IMR-90 (cell line): ENCODE measurements around the gene ETNK1. TPM values are rescaled to one million over a fixed set of nuclear protein-coding genes. Genes with fewer than 3 reads are reported as not detected.
A peak's percentile ranks its signal among the peaks of the same experiment; 100 is the strongest.

Source experiments
- ATAC-seq: fragments of 200-7000 bp; cut with Tn5 transposase; 2 replicates; pipeline ENCODE4 v1.9.1; 2020; ENCODE audit warnings: low read depth, mild to moderate bottlenecking, moderate library complexity
- BruUV-seq: library from RNA; stranded (reverse); fragments of 400-500 nt; replicated peaks from 2 replicates; lab custom pipeline; 2021; lab: Mats Ljungman, UMichigan
- CTCF ChIA-PET: fragments of 300-600 bp; formaldehyde crosslinking; extraction: SDS; loops from one replicate; lab custom pipeline; 2021; ENCODE audit warnings: antibody characterized with exemption; lab: Yijun Ruan, JAX
- POLR2A ChIA-PET: fragments of 300-600 bp; sonication (Branson Sonifier 250); formaldehyde crosslinking; loops from one replicate; lab custom pipeline; 2022; ENCODE audit warnings: antibody characterized with exemption; ENCODE audit not compliant: unreplicated experiment; lab: Charles Lee
- DNase-seq: peaks from one replicate; pipeline ENCODE4 v3.0.0; 2013
- H2AFZ ChIP-seq: replicated peaks from 2 replicates; pipeline ENCODE3; 2013; ENCODE audit warnings: low read length, mild to moderate bottlenecking; ENCODE audit not compliant: poor library complexity
- H2AK5ac ChIP-seq: 2 replicates; pipeline ENCODE4 v1.6.1; 2013; ENCODE audit warnings: low read depth, low read length, inconsistent platforms
- H2AK9ac ChIP-seq: replicated peaks from 2 replicates; pipeline ENCODE3; 2013; ENCODE audit warnings: mild to moderate bottlenecking, low read depth, low read length, moderate library complexity; ENCODE audit not compliant: poor library complexity
- H2BK120ac ChIP-seq: 2 replicates; pipeline ENCODE4 v1.6.1; 2013; ENCODE audit warnings: low read depth, low read length, inconsistent platforms
- H2BK15ac ChIP-seq: 3 replicates; pipeline ENCODE4 v1.6.1; 2013; ENCODE audit warnings: low read depth, low read length, inconsistent platforms
- H2BK20ac ChIP-seq: 2 replicates; pipeline ENCODE4 v1.6.1; 2013; ENCODE audit warnings: low read depth, mild to moderate bottlenecking, inconsistent platforms, low read length, moderate library complexity
- H2BK5ac ChIP-seq: 2 replicates; pipeline ENCODE4 v1.6.1; 2013; ENCODE audit warnings: mild to moderate bottlenecking, low read depth, low read length, inconsistent platforms; ENCODE audit not compliant: poor library complexity, severe bottlenecking
- H3K14ac ChIP-seq: replicated peaks from 2 replicates; pipeline ENCODE4 v1.6.1; 2013; ENCODE audit warnings: low read depth, low read length, inconsistent platforms
- H3K18ac ChIP-seq: 2 replicates; pipeline ENCODE4 v1.6.1; 2013; ENCODE audit warnings: low read depth, low read length, control low read depth
- H3K23ac ChIP-seq: 2 replicates; pipeline ENCODE4 v1.6.1; 2013; ENCODE audit warnings: low read depth, low read length, inconsistent platforms
- H3K27ac ChIP-seq: 2 replicates; pipeline ENCODE4 v1.5.1; 2013; ENCODE audit warnings: mild to moderate bottlenecking, control low read depth, low read length; ENCODE audit not compliant: insufficient read depth
- H3K27me3 ChIP-seq: 2 replicates; pipeline ENCODE4 v1.6.1; 2013; ENCODE audit warnings: low read length; ENCODE audit not compliant: control insufficient read depth, insufficient read depth
- H3K36me3 ChIP-seq: 2 replicates; pipeline ENCODE4 v1.6.1; 2013; ENCODE audit warnings: low read length, mixed read lengths; ENCODE audit not compliant: control insufficient read depth, insufficient read depth
- H3K4ac ChIP-seq: 2 replicates; pipeline ENCODE4 v1.6.1; 2013; ENCODE audit warnings: low read depth, low read length, inconsistent platforms
- H3K4me1 ChIP-seq: 2 replicates; pipeline ENCODE4 v1.6.1; 2013; ENCODE audit warnings: low read length, mixed read lengths; ENCODE audit not compliant: control insufficient read depth, insufficient read depth
- H3K4me2 ChIP-seq: 2 replicates; pipeline ENCODE4 v1.6.1; 2013; ENCODE audit warnings: low read depth, mild to moderate bottlenecking, control low read depth, low read length, moderate library complexity
- H3K4me3 ChIP-seq: 2 replicates; pipeline ENCODE4 v1.5.1; 2013; ENCODE audit warnings: low read depth, mild to moderate bottlenecking, control low read depth, low read length, moderate library complexity; ENCODE audit not compliant: insufficient read depth
- H3K56ac ChIP-seq: 2 replicates; pipeline ENCODE4 v1.6.1; 2013; ENCODE audit warnings: low read length, inconsistent platforms; ENCODE audit not compliant: insufficient read depth; ENCODE audit errors: extremely low read depth
- H3K79me1 ChIP-seq, 2 experiments: 2 replicates each; pipeline ENCODE4 v1.6.1; 2013; ENCODE audit warnings: low read length in 2 of 2, inconsistent platforms in 1 of 2, low read depth in 1 of 2
- H3K9ac ChIP-seq: 2 replicates; pipeline ENCODE4 v1.6.1; 2013; ENCODE audit warnings: low read depth, low read length, control low read depth
- H3K9me1 ChIP-seq: 2 replicates; pipeline ENCODE4 v1.6.1; 2013; ENCODE audit warnings: low read length, inconsistent platforms; ENCODE audit not compliant: insufficient read depth
- H3K9me3 ChIP-seq: 2 replicates; pipeline ENCODE4 v1.6.1; 2013; ENCODE audit warnings: low read length; ENCODE audit not compliant: control insufficient read depth, insufficient read depth
- H4K20me1 ChIP-seq: 2 replicates; pipeline ENCODE4 v1.6.1; 2013; ENCODE audit warnings: low read length, inconsistent platforms; ENCODE audit not compliant: insufficient read depth
- H4K5ac ChIP-seq: 2 replicates; pipeline ENCODE4 v1.6.1; 2013; ENCODE audit warnings: mild to moderate bottlenecking, low read depth, low read length, control low read depth
- H4K8ac ChIP-seq, 2 experiments: 2 replicates each; pipeline ENCODE4 v1.6.1; 2013; ENCODE audit warnings: low read depth in 2 of 2, low read length in 2 of 2, control low read depth in 1 of 2, inconsistent platforms in 1 of 2
- H4K91ac ChIP-seq: 2 replicates; pipeline ENCODE4 v1.6.1; 2013; ENCODE audit warnings: low read depth, low read length, inconsistent platforms; ENCODE audit not compliant: insufficient read depth
- CHD1 ChIP-seq: IDR thresholded peaks from 2 replicates; pipeline ENCODE4 v1.6.1; 2012; ENCODE audit warnings: low read depth, low read length, improper control_type of control experiment
- FOS ChIP-seq: fragments of 150-350 bp; IDR thresholded peaks from 2 replicates; pipeline ENCODE4 v1.6.1; 2016; ENCODE audit warnings: low read depth, low read length
- MAFK ChIP-seq: IDR thresholded peaks from 2 replicates; pipeline ENCODE4 v1.6.1; 2012; ENCODE audit warnings: low read depth, low read length, improper control_type of control experiment
- MAZ ChIP-seq: IDR thresholded peaks from 2 replicates; pipeline ENCODE4 v1.6.1; 2012; ENCODE audit warnings: low read depth, mild to moderate bottlenecking, low read length, improper control_type of control experiment, moderate library complexity, borderline replicate concordance
- MXI1 ChIP-seq: IDR thresholded peaks from 2 replicates; pipeline ENCODE4 v1.6.1; 2012; ENCODE audit warnings: low read depth, mild to moderate bottlenecking, low read length, moderate library complexity, borderline replicate concordance
- NFE2L2 ChIP-seq: fragments of 150-350 bp; IDR thresholded peaks from 2 replicates; pipeline ENCODE4 v1.6.1; 2016; ENCODE audit warnings: low read depth, mild to moderate bottlenecking, low read length
- POLR2A ChIP-seq: IDR thresholded peaks from 2 replicates; pipeline ENCODE4 v1.6.1; 2012; ENCODE audit warnings: mild to moderate bottlenecking, low read depth, low read length
- RAD21 ChIP-seq: IDR thresholded peaks from 2 replicates; pipeline ENCODE4 v1.6.1; 2012; ENCODE audit warnings: low read length, improper control_type of control experiment
- RCOR1 ChIP-seq: IDR thresholded peaks from 2 replicates; pipeline ENCODE4 v1.6.1; 2012; ENCODE audit warnings: mild to moderate bottlenecking, low read length, improper control_type of control experiment; ENCODE audit not compliant: insufficient replicate concordance
- RFX5 ChIP-seq: IDR thresholded peaks from 2 replicates; pipeline ENCODE4 v1.8.0; 2012; ENCODE audit warnings: low read depth, mild to moderate bottlenecking, low read length, moderate library complexity
- WGBS, 2 experiments: methylation state at CpG; one replicate each; pipeline versions ENCODE4 v1.1.5 to v1.1.7; 2013; ENCODE audit warnings: missing lambda C conversion rate in 2 of 2; ENCODE audit not compliant: insufficient read length in 1 of 2; ENCODE audit errors: extremely low coverage in 2 of 2; 5-methylcytosine and 5-hydroxymethylcytosine counted together
- dilution Hi-C: fragments of 300-500 bp; cut with HindIII; formaldehyde crosslinking; loops from one replicate; pipeline ENCODE4 v1.14.3; 2018; ENCODE audit warnings: low sequenced_read_pairs; ENCODE audit not compliant: unreplicated experiment
- in situ Hi-C: fragments of 300-500 bp; cut with MboI; formaldehyde crosslinking; loops from 3 replicates; pipeline ENCODE4 v1.14.3; 2019; ENCODE audit warnings: low sequenced_read_pairs, inconsistent platforms, mixed read lengths
- intact Hi-C: fragments of 100-400 bp; cut with micrococcal nuclease; formaldehyde crosslinking; loops from 2 replicates; pipeline ENCODE4 v1.10.0; 2022
- polyA plus RNA-seq, 3 experiments: library from polyadenylated mRNA; depleted of rRNA; stranded (reverse); fragments of >200 nt; gene quantifications; 2 replicates each; pipeline ENCODE4 v1.2.3, GENCODE V29; 2012; ENCODE audit warnings: low replicate concordance in 1 of 3
- total RNA-seq: library from RNA; depleted of rRNA; stranded (reverse); fragments of >200 nt; gene quantifications from 2 replicates; pipeline ENCODE4 v1.2.3, GENCODE V29; 2012
- TF ChIP-seq, protein P1 (sequence below): conservative IDR thresholded peaks from 2 replicates; pipeline ENCODE4 v1.5.1; 2012; ENCODE audit warnings: mild to moderate bottlenecking, low read depth, low read length, improper control_type of control experiment
- TF ChIP-seq, protein P2 (sequence below): fragments of 150-350 bp; IDR thresholded peaks from 2 replicates; pipeline ENCODE4 v1.6.1; 2017; ENCODE audit warnings: mild to moderate bottlenecking, antibody characterized with exemption, low read length, low read depth

Gene ETNK1
- total and polyA plus RNA-seq, 2 of the 4 experiments (the other 2 are of a cell fraction), result 12.8 to 33.3 TPM

DNA sequence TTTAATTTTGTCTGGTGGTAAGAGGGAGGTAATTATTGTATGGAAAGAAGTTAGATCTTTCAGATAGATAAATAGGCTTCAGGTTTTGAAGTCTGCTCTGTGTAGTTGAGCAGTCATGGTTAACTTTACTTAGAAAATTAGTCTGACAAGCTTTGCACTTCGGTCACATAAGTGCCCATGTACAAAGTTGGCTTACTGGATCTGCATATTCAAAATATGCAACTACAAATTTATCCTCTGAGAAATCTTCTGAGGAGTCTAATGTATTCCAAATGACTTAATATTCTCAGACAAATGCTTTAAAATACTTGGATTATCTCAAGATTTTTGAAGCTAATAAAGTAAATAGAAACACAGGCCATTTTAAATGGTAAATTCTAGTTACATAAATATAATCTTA, 61.2 kb downstream of the ETNK1 start:
- no peak overlapping the region for H4K91ac ChIP-seq
- POLR2A ChIA-PET, result no interaction called here
- H2BK120ac ChIP-seq, result no peak overlapping the region
- no peak overlapping the region for H3K27ac ChIP-seq
- H4K5ac ChIP-seq, result no peak overlapping the region
- WGBS, 2 experiments, result no CpG with 5 or more reads among the region's 1 CpG
- dilution Hi-C loops, result no loop called here
- no peak overlapping the region for H2AK9ac ChIP-seq
- H3K18ac ChIP-seq, result no peak overlapping the region
- no peak overlapping the region for H3K23ac ChIP-seq
- H3K4me1 ChIP-seq, result no peaks in the 10 kb centered on the region
- H3K9ac ChIP-seq, result no peak overlapping the region
- H3K56ac ChIP-seq, result no peak overlapping the region
- H2BK5ac ChIP-seq, result no peak overlapping the region
- intact Hi-C loops, result loop anchor here (10.0 kb wide), 2 partner anchors 169 to 369 kb away; no protein-coding TSS in a partner anchor
- DNase-seq (no peak), ATAC-seq (no peak)
- TSS peak; percentile 30 for BruUV-seq
- H3K9me3 ChIP-seq, result no peaks in the 10 kb centered on the region
- H3K27me3 ChIP-seq, result no peaks in the 10 kb centered on the region
- no peak overlapping the region for H2AFZ ChIP-seq
- H2AK5ac ChIP-seq, result no peak overlapping the region
- H3K36me3 ChIP-seq, result no peaks in the 10 kb centered on the region
- no peaks in the 10 kb centered on the region; a peak in 1 of 4 replicates for H3K79me1 ChIP-seq
- no peaks in the 10 kb centered on the region for H3K9me1 ChIP-seq
- in situ Hi-C loops, result no loop called here
- H3K4me3 ChIP-seq, result no peak overlapping the region
- H3K4me2 ChIP-seq, result no peak overlapping the region
- no peaks in the 10 kb centered on the region for H4K20me1 ChIP-seq
- H2BK15ac ChIP-seq, result no peak overlapping the region
- no peak overlapping the region for H3K4ac ChIP-seq
- H3K14ac ChIP-seq, result no peak overlapping the region
- CTCF ChIA-PET, result interaction anchor here (0.7 kb wide), 1 partner anchor 12 kb away, joined by 5 read pairs; no protein-coding TSS in a partner anchor
- H4K8ac ChIP-seq, result no peak overlapping the region
- no peak for TF ChIP-seq MAFK
- no peak for TF ChIP-seq RCOR1
- TF ChIP-seq POLR2A, result no peak
- no peak for TF ChIP-seq RFX5
- no peak for TF ChIP-seq RAD21
- no peak for TF ChIP-seq CHD1
- TF ChIP-seq MAZ, result no peak
- TF ChIP-seq, protein P1, sequence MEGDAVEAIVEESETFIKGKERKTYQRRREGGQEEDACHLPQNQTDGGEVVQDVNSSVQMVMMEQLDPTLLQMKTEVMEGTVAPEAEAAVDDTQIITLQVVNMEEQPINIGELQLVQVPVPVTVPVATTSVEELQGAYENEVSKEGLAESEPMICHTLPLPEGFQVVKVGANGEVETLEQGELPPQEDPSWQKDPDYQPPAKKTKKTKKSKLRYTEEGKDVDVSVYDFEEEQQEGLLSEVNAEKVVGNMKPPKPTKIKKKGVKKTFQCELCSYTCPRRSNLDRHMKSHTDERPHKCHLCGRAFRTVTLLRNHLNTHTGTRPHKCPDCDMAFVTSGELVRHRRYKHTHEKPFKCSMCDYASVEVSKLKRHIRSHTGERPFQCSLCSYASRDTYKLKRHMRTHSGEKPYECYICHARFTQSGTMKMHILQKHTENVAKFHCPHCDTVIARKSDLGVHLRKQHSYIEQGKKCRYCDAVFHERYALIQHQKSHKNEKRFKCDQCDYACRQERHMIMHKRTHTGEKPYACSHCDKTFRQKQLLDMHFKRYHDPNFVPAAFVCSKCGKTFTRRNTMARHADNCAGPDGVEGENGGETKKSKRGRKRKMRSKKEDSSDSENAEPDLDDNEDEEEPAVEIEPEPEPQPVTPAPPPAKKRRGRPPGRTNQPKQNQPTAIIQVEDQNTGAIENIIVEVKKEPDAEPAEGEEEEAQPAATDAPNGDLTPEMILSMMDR, result no peak
- TF ChIP-seq, protein P2, sequence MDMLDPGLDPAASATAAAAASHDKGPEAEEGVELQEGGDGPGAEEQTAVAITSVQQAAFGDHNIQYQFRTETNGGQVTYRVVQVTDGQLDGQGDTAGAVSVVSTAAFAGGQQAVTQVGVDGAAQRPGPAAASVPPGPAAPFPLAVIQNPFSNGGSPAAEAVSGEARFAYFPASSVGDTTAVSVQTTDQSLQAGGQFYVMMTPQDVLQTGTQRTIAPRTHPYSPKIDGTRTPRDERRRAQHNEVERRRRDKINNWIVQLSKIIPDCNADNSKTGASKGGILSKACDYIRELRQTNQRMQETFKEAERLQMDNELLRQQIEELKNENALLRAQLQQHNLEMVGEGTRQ, result no peak
- TF ChIP-seq MXI1, result no peak
- no peak for TF ChIP-seq FOS
- no peak for TF ChIP-seq NFE2L2
- no peak overlapping the region for H2BK20ac ChIP-seq
